Measurements from ENCODE around the gene POU2AF2.

- TF ChIP-seq CTCF (conservative IDR thresholded peaks at IDR 0.05 in 1 of 2, IDR thresholded peaks at IDR 0.05 in 1 of 2; ENCODE audit: extremely low read depth in 1 of 2, insufficient read depth in 1 of 2, low read depth in 1 of 2, low read length in 2 of 2) (no peak), EZH2 (IDR thresholded peaks at IDR 0.05; ENCODE audit: borderline replicate concordance, low read length) (no peak)
Measured at GRCh38 chr11:111230122-111230465, 15.4 kb upstream of the POU2AF2 start.
